ENCODE measurements around the gene FNDC3B. TPM values are rescaled to one million over a fixed set of nuclear protein-coding genes. Genes with fewer than 3 reads are reported as not detected.

FNDC3B gene
- total and polyA plus RNA-seq, 2 of the 8 experiments (the other 6 are each of a cell fraction or from before 2014, with no cell fraction given), result 14.1 to 44.4 TPM

DNA sequence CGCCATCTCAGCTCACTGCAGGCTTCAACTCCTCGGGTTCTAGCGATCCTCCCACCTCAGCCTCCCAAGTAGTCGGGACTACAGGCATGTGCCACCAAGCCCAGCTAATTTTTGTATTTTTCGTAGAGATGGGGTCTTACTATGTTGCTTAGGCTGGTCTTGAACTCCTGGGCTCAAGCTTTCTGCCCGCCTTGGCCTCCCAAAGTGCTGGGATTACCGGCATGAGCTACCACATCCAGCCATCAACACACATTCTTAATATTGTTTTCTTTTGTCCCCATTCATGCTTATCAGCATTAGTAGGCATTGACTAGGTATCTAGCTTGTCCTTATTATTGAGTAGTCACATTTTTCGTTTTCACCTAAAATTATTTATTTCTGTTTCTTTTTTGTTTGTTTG lies 240.6 kb downstream of the FNDC3B start (continued):
- no peak for TF ChIP-seq CTCF (IDR thresholded peaks at IDR 0.05; ENCODE audit: control extremely low read depth in 1 of 3, insufficient read depth in 1 of 3, low read depth in 1 of 3, low read length in 3 of 3)
- TF ChIP-seq, protein P1, sequence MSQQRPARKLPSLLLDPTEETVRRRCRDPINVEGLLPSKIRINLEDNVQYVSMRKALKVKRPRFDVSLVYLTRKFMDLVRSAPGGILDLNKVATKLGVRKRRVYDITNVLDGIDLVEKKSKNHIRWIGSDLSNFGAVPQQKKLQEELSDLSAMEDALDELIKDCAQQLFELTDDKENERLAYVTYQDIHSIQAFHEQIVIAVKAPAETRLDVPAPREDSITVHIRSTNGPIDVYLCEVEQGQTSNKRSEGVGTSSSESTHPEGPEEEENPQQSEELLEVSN (IDR thresholded peaks at IDR 0.05), result no peak
- no peak for TF ChIP-seq POLR2A (IDR thresholded peaks at IDR 0.05; ENCODE audit: control extremely low read depth in 1 of 2, low read depth in 2 of 2, low read length in 2 of 2)
- TF ChIP-seq BACH1 (IDR thresholded peaks at IDR 0.05; ENCODE audit: low read length), result no peak
- no peak for TF ChIP-seq KDM5A (IDR thresholded peaks at IDR 0.05; ENCODE audit: low read length)
